Neuronal stem cell (in vitro differentiated cells): ENCODE data around the gene MYH7B.
A peak's percentile ranks its signal among the peaks of the same experiment; 100 is the strongest.

Experiments used
- DNase-seq: peaks from one replicate; pipeline ENCODE4 v3.0.0-alpha.2; 2013; ENCODE audit warnings: low spot score
- H2AFZ ChIP-seq: one replicate; pipeline ENCODE4 v1.6.1; 2013; ENCODE audit warnings: mild to moderate bottlenecking, low read length, inconsistent platforms
- H2AK5ac ChIP-seq: 2 replicates; pipeline ENCODE4 v1.6.1; 2013; ENCODE audit warnings: low read depth, mild to moderate bottlenecking, inconsistent platforms, low read length, moderate library complexity, mixed read lengths
- H2BK120ac ChIP-seq: 2 replicates; pipeline ENCODE4 v1.6.1; 2013; ENCODE audit warnings: low read depth, mild to moderate bottlenecking, inconsistent platforms, low read length, moderate library complexity, mixed read lengths
- H2BK12ac ChIP-seq: one replicate; pipeline ENCODE4 v1.6.1; 2013; ENCODE audit warnings: low read length, inconsistent platforms
- H2BK15ac ChIP-seq: 2 replicates; pipeline ENCODE4 v1.6.1; 2013; ENCODE audit warnings: mild to moderate bottlenecking, low read length, inconsistent platforms, mixed read lengths
- H2BK5ac ChIP-seq: one replicate; pipeline ENCODE4 v1.6.1; 2013; ENCODE audit warnings: inconsistent platforms, mild to moderate bottlenecking, low read length, moderate library complexity
- H3K14ac ChIP-seq: one replicate; pipeline ENCODE4 v1.6.1; 2013; ENCODE audit warnings: low read length, inconsistent platforms
- H3K18ac ChIP-seq: 2 replicates; pipeline ENCODE4 v1.6.1; 2013; ENCODE audit warnings: low read length, inconsistent platforms
- H3K23ac ChIP-seq: 2 replicates; pipeline ENCODE4 v1.6.1; 2013; ENCODE audit warnings: low read depth, mild to moderate bottlenecking, mixed read lengths, low read length, inconsistent platforms; ENCODE audit not compliant: poor library complexity
- H3K27ac ChIP-seq: replicated peaks from 3 replicates; pipeline ENCODE4 v1.5.1; 2013; ENCODE audit warnings: low read length, inconsistent platforms
- H3K27me3 ChIP-seq, 3 experiments: 2 replicates each; pipeline ENCODE4 v1.6.1; 2013; ENCODE audit warnings: low read length in 3 of 3, mild to moderate bottlenecking in 2 of 3, inconsistent platforms in 1 of 3, low read depth in 1 of 3, mixed read lengths in 1 of 3, moderate library complexity in 1 of 3; ENCODE audit not compliant: control insufficient read depth in 3 of 3, insufficient read depth in 3 of 3
- H3K36me3 ChIP-seq, 2 donors: replicated peaks in 1 of 2; 2 replicates each; pipeline ENCODE4 v1.6.1; 2013; ENCODE audit warnings: low read length in 2 of 2; ENCODE audit not compliant: control insufficient read depth in 2 of 2, insufficient read depth in 2 of 2
- H3K4ac ChIP-seq: 2 replicates; pipeline ENCODE4 v1.6.1; 2013; ENCODE audit warnings: inconsistent platforms, mild to moderate bottlenecking, low read length, moderate library complexity
- H3K4me1 ChIP-seq, 2 donors: 1 replicate in 1 of 2; 2 replicates in 1 of 2; pipeline ENCODE4 v1.6.1; 2013; ENCODE audit warnings: low read length in 2 of 2, low read depth in 1 of 2; ENCODE audit not compliant: control insufficient read depth in 2 of 2, insufficient read depth in 1 of 2
- H3K4me2 ChIP-seq: one replicate; pipeline ENCODE4 v1.6.1; 2013; ENCODE audit warnings: mild to moderate bottlenecking, low read length, inconsistent platforms; ENCODE audit not compliant: insufficient read depth, poor library complexity, severe bottlenecking
- H3K4me3 ChIP-seq, 2 donors: 2 replicates each; pipeline ENCODE4 v1.5.1; 2013; ENCODE audit warnings: low read length in 2 of 2, mild to moderate bottlenecking in 2 of 2, inconsistent platforms in 1 of 2, moderate library complexity in 1 of 2
- H3K79me1 ChIP-seq: one replicate; pipeline ENCODE4 v1.6.1; 2013; ENCODE audit warnings: low read depth, mild to moderate bottlenecking, inconsistent platforms, low read length, moderate library complexity
- H3K9ac ChIP-seq: one replicate; pipeline ENCODE4 v1.6.1; 2013; ENCODE audit warnings: mild to moderate bottlenecking, low read depth, low read length, inconsistent platforms; ENCODE audit not compliant: poor library complexity
- H3K9me3 ChIP-seq, 2 donors: replicated peaks in 1 of 2; 2 replicates each; pipeline versions ENCODE3 to v1.6.1; 2013; ENCODE audit warnings: low read length in 2 of 2, mild to moderate bottlenecking in 2 of 2, inconsistent platforms in 1 of 2, low read depth in 1 of 2, mixed read lengths in 1 of 2, moderate library complexity in 1 of 2; ENCODE audit not compliant: control insufficient read depth in 2 of 2, insufficient read depth in 1 of 2
- H4K8ac ChIP-seq: one replicate; pipeline ENCODE4 v1.6.1; 2013; ENCODE audit warnings: low read depth, mild to moderate bottlenecking, inconsistent platforms, low read length, moderate library complexity
- H4K91ac ChIP-seq: one replicate; pipeline ENCODE4 v1.6.1; 2013; ENCODE audit warnings: low read length, low read depth, mild to moderate bottlenecking, inconsistent platforms; ENCODE audit not compliant: poor library complexity
- WGBS, 2 donors: extraction: QIAGEN DNeasy Blood & Tissue Kit; methylation state at CpG; one replicate each; pipeline ENCODE4 v1.1.7; 2013; ENCODE audit warnings: missing lambda C conversion rate in 2 of 2, mixed read lengths in 1 of 2; ENCODE audit not compliant: insufficient read length in 2 of 2, insufficient replicate concordance in 1 of 2; ENCODE audit errors: extremely low coverage in 2 of 2; 5-methylcytosine and 5-hydroxymethylcytosine counted together

MYH7B gene

DNA sequence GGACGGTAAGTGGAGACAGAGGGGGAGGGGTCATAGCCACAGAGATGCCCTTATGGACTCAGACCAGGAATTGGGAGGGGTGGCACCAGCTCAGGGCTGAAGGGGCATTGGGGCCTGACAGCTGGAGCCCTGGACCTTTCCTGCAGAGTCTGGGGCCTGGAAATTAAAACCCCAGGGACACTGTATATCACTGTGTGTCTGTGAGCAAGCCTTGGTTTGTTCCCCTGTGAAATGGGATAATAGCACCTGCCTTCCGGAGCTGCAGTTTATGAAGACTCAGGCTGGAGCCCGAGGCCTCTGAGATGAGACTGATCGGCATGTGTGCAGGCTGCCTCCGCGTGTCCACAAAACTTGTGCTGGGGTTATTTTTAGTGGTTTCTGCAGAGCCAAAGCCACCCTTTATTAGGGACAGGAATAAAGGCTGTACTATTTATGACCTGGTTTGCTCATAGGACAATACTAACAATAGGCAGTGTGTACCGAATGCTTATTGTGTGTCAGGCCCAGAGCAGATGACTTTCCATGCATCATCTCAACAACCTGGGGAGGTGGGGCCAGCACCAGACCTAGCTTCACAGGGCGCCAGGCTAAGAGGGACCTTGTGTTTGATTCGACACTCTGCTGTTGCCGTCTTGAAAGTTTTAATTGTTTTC lies 22.6 kb downstream of the MYH7B start:
- DNase-seq = no peak
- no peak overlapping the region for H3K27ac ChIP-seq
- H3K9me3 ChIP-seq = no peaks in the 10 kb centered on the region
- H4K91ac ChIP-seq = peak overlapping the region; percentile 85
- H3K4me1 ChIP-seq = peaks cover 5 to 13% of the 10 kb centered on the region in 2 donors
- H3K9ac ChIP-seq = no peak overlapping the region
- no peak overlapping the region for H3K23ac ChIP-seq
- no peak overlapping the region for H3K4me2 ChIP-seq
- H3K14ac ChIP-seq = peak overlapping the region; percentile 31
- no peak overlapping the region for H4K8ac ChIP-seq
- no CpG with 5 or more reads among the region's 10 CpGs for WGBS, 2 donors
- no peak overlapping the region for H3K4ac ChIP-seq
- no peaks in the 10 kb centered on the region for H3K27me3 ChIP-seq
- H2BK15ac ChIP-seq = no peak overlapping the region
- H2BK12ac ChIP-seq = no peak overlapping the region
- no peaks in the 10 kb centered on the region for H3K36me3 ChIP-seq
- peak overlapping the region; percentile 76 for H3K18ac ChIP-seq
- no peak overlapping the region for H2AK5ac ChIP-seq
- peak overlapping the region; percentile 87 for H2BK120ac ChIP-seq
- no peak overlapping the region for H2AFZ ChIP-seq
- no peak overlapping the region for H3K4me3 ChIP-seq
- H3K79me1 ChIP-seq = no peaks in the 10 kb centered on the region
- H2BK5ac ChIP-seq = no peak overlapping the region

DNA sequence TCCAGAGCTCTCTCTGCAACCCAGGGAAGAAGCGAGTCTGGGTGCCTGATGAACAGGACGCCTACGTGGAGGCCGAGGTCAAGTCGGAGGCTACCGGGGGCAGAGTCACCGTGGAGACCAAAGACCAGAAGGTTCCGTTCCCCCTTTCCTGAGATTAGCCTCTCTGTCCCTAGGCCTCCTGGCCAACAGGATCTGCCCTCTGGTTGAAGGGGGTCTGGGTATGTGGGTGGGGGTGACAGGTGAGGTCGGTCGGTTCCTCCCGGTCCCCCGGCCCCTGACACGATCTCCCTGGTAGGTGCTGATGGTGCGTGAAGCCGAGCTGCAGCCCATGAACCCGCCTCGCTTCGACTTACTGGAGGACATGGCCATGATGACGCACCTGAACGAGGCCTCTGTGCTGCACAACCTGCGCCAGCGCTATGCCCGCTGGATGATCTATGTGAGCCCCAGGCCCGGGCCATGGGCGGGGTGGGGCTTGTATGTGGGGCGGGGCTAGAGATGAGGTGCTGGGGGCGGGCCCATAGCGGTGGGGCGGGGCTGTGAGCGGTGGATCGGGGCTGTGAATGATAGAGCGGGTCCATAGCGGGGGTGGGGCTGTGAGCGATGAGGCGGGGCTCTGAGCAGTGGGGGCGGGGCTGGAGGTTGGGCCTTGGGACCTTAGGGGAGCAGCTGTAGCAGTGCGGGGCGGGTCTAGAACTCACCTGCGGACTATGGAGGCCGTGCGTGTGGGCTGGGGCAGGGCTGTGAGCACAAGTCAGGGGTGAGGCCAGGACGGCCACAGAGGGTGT lies 23.9 kb downstream of the MYH7B start:
- Histone ChIP-seq H2AFZ (no peak overlapping the region), H3K27me3 (peaks cover 0 to 8% (median 7%) of the 10 kb centered on the region in 3 experiments), H3K14ac (peak overlapping the region; percentile 21), H3K4ac (no peak overlapping the region), H2BK12ac (no peak overlapping the region), H3K79me1 (no peaks in the 10 kb centered on the region), H2BK5ac (no peak overlapping the region), H3K27ac (no peak overlapping the region), H3K9ac (peak overlapping the region; percentile 12), H2BK15ac (peak overlapping the region; percentile 75), H2BK120ac (peak overlapping the region; percentile 81), H3K9me3 (no peaks in the 10 kb centered on the region), H3K36me3 (no peaks in the 10 kb centered on the region), H3K4me1 (peaks cover 5 to 20% of the 10 kb centered on the region in 2 donors), H3K23ac (peak overlapping the region; percentile 60), H3K4me3 (no peak overlapping the region), H4K8ac (peak overlapping the region; percentile 82), H3K18ac (peak overlapping the region; percentile 38), H3K4me2 (no peak overlapping the region), H4K91ac (no peak overlapping the region), H2AK5ac (peak overlapping the region; percentile 43)
- WGBS, 2 donors = no CpG with 5 or more reads among the region's 42 CpGs
- DNase-seq = no peak

DNA sequence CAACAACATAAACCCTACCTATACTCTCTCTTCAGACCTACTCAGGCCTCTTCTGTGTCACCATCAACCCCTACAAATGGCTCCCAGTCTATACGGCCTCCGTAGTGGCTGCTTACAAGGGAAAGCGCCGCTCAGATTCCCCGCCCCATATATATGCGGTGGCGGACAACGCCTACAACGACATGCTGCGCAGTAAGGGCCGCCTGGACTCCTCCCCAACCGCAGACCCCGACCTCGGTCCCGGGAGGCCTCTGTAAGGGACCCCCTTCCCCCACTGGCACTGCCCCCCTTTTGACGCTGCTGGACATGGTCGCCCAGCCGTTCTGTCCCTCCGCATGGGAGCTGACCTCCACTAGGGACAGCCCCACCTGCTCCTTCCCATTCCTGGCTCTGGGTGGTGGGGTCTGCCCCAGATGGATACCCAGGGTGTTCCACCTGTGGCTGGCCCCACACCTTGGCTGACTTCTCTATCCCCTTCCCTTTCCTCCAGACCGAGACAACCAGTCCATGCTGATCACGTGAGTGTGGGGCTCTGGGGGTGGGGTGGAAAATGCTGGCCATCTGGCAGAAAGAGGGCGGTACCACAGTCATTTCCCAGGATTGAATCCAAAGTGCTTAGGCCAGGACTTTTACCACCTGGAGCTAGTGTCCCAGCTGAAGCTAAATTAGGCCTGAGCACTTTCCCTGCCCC lies 25.0 kb downstream of the MYH7B start:
- H4K8ac ChIP-seq = no peak overlapping the region
- no CpG with 5 or more reads among the region's 22 CpGs for WGBS, 2 donors
- no peak overlapping the region for H3K4me3 ChIP-seq
- H2BK120ac ChIP-seq = peak overlapping the region; percentile 41
- no peaks in the 10 kb centered on the region for H3K36me3 ChIP-seq
- H3K79me1 ChIP-seq = no peaks in the 10 kb centered on the region
- H3K23ac ChIP-seq = peak overlapping the region; percentile 85
- peaks cover 5 to 20% of the 10 kb centered on the region in 2 donors for H3K4me1 ChIP-seq
- H2AK5ac ChIP-seq = peak overlapping the region; percentile 81
- H3K9ac ChIP-seq = no peak overlapping the region
- peak overlapping the region; percentile 49 for H2BK15ac ChIP-seq
- no peak overlapping the region for H3K4me2 ChIP-seq
- H3K14ac ChIP-seq = peak overlapping the region; percentile 89
- peaks cover 0 to 8% (median 7%) of the 10 kb centered on the region in 3 experiments for H3K27me3 ChIP-seq
- H2AFZ ChIP-seq = no peak overlapping the region
- no peak overlapping the region for H3K27ac ChIP-seq
- H4K91ac ChIP-seq = no peak overlapping the region
- DNase-seq = no peak
- H3K18ac ChIP-seq = peak overlapping the region; percentile 93
- no peak overlapping the region for H2BK5ac ChIP-seq
- H3K4ac ChIP-seq = no peak overlapping the region
- H2BK12ac ChIP-seq = peak overlapping the region; percentile 22
- H3K9me3 ChIP-seq = no peaks in the 10 kb centered on the region
